ENCODE data around the gene WNT9A. TPM values are rescaled to one million over a fixed set of nuclear protein-coding genes. Genes with fewer than 3 reads are reported as not detected.

The WNT9A gene
- total RNA-seq, 3 donors from 2014 or later (not counting 1 experiment from before 2014, with no cell fraction given): not detected

DNA sequence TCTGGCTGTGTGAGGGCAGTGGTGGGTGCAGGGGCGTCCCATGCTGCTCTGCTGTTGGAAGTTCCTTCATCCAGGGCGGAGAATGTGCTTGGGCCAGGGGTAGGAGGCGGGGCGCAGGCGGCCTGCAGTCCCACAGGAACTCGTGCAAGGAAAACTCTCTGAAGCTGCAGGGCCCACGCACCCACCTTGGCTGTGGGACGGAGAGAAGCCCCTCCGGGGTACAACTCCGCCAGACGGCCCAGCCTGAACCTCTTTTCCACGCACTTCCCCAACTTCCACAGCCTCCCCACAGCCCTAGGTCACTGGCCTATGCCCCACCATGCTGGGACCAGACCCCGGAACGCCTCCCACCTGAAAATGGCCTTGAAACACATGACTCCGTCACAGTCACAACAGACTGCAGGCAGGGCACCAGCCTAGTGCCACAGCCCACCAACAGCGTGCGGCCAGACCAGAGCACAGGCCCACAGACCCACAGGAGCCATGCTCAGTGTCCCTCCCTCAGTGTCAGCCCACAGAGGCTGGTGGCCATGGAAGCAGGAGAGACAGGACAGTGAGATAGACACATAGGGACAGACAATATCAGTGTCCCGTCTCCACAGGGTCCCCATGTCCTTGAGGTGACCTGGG lies 47.8 kb downstream of the WNT9A start:
- 93% methylated on average over 18 of the region's 18 CpGs for WGBS (ENCODE audit: insufficient coverage)
- H3K36me3 Mint-ChIP-seq: no peaks in the 10 kb centered on the region
- H3K4me3 ChIP-seq (ENCODE audit: low read length): no peak overlapping the region
- ATAC-seq: no peak
- no peak for DNase-seq
- H3K4me1 ChIP-seq (ENCODE audit: control insufficient read depth, insufficient read depth, low read length): peaks cover 9% of the 10 kb centered on the region
- no peaks in the 10 kb centered on the region for H3K36me3 ChIP-seq (ENCODE audit: control insufficient read depth, insufficient read depth, low read length)
- H3K27ac ChIP-seq (ENCODE audit: low read length): no peak overlapping the region
- H3K27me3 Mint-ChIP-seq (ENCODE audit: low read depth in 2 of 2): peaks cover 0 to 6% of the 10 kb centered on the region in 2 donors
- no peaks in the 10 kb centered on the region for H3K9me3 ChIP-seq (ENCODE audit: control insufficient read depth, insufficient read depth, low read length)
- intact Hi-C loops (cut with micrococcal nuclease): loop anchor here (1.0 kb wide), 1 partner anchor 9 kb away; no protein-coding TSS in a partner anchor
- no peaks in the 10 kb centered on the region for H3K27me3 ChIP-seq (ENCODE audit: control insufficient read depth, insufficient read depth, low read length)
- H3K27ac Mint-ChIP-seq: no peak overlapping the region
- H3K9me3 Mint-ChIP-seq: no peaks in the 10 kb centered on the region
- no peak overlapping the region for H3K4me3 Mint-ChIP-seq
- H3K4me1 Mint-ChIP-seq: peaks cover 13 to 32% of the 10 kb centered on the region in 2 donors
- TF ChIP-seq, protein P1, sequence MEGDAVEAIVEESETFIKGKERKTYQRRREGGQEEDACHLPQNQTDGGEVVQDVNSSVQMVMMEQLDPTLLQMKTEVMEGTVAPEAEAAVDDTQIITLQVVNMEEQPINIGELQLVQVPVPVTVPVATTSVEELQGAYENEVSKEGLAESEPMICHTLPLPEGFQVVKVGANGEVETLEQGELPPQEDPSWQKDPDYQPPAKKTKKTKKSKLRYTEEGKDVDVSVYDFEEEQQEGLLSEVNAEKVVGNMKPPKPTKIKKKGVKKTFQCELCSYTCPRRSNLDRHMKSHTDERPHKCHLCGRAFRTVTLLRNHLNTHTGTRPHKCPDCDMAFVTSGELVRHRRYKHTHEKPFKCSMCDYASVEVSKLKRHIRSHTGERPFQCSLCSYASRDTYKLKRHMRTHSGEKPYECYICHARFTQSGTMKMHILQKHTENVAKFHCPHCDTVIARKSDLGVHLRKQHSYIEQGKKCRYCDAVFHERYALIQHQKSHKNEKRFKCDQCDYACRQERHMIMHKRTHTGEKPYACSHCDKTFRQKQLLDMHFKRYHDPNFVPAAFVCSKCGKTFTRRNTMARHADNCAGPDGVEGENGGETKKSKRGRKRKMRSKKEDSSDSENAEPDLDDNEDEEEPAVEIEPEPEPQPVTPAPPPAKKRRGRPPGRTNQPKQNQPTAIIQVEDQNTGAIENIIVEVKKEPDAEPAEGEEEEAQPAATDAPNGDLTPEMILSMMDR (IDR thresholded peaks at IDR 0.05): no peak

DNA sequence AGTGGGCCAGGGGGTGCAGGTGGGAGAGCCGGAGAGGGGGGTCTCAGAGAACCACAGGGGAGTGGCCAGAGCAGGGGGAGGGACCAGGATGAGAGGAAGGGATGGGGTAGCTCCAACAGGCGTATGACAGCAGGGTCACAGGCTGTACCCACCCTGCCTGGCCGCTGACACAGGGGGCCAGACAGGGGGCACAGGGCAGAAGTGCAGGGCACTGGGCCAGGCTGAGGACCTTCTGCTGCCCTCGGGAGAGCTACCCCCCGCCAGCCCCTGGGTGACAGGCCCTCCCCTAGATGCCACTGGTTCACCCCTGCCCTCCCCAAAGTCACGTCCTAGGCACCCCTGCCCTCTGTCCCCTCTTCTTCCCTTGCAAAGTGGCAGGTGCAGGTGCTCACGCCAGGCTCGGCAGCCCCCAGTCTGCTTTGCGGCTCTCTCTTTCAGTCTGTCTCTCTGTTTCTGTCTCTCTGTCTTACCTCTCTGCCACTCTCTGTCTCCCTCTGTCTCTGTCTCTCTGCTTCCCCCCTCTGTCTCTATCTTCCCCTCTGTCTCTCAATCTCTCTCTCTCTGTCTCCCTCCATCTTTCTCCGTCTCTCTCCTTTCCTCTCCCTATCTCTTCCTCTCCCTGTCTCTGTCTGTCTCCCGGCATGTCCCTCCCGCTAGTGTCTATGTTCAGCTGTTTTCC lies 48.5 kb downstream of the WNT9A start:
- Mint-ChIP-seq H3K27me3 (ENCODE audit: low read depth in 2 of 2) (peaks cover 0 to 6% of the 10 kb centered on the region in 2 donors), H3K36me3 (no peaks in the 10 kb centered on the region), H3K27ac (no peak overlapping the region), H3K4me1 (peaks cover 13 to 32% of the 10 kb centered on the region in 2 donors), H3K4me3 (no peak overlapping the region), H3K9me3 (no peaks in the 10 kb centered on the region)
- Histone ChIP-seq H3K36me3 (ENCODE audit: control insufficient read depth, insufficient read depth, low read length) (no peaks in the 10 kb centered on the region), H3K27ac (ENCODE audit: low read length) (no peak overlapping the region), H3K9me3 (ENCODE audit: control insufficient read depth, insufficient read depth, low read length) (no peaks in the 10 kb centered on the region), H3K4me3 (ENCODE audit: low read length) (no peak overlapping the region), H3K27me3 (ENCODE audit: control insufficient read depth, insufficient read depth, low read length) (no peaks in the 10 kb centered on the region), H3K4me1 (ENCODE audit: control insufficient read depth, insufficient read depth, low read length) (peaks cover 9% of the 10 kb centered on the region)
- intact Hi-C loops (cut with micrococcal nuclease): loop anchor here (1.0 kb wide), 1 partner anchor 8 kb away; no protein-coding TSS in a partner anchor
- WGBS (ENCODE audit: insufficient coverage): 86% methylated on average over 12 of the region's 12 CpGs
- DNase-seq: peak in 1 of 2 donors; percentile 12
- TF ChIP-seq, protein P1 (IDR thresholded peaks at IDR 0.05): no peak
- ATAC-seq: no peak

DNA sequence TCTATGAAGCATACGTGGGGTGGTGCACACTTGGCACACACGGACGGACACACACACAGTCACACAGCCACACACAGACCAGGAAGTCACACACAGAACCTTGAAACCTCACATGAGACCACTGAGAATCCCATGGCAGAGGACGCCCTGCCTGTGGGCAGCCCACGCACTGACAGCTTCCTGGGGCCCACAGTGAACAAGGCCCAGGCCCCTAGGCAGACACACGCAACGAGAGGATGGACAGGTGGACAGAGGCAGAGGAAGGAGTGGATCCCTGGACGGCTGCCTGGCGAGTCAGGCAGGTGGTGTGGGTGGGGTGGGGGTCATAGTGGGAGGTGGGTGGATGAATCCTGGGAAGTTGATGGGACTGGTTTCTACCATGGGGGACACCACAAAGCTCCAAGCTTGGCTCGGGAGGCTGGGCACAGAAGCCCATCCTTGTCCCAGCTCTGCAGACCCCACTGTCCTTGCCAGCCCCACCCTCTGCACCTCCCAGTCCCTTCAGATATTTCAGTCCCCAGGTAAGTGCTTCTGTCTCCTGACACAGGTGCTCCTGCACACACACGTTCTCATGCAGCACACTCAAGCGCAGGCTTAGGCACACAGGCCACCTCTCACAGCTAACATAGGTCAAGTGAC lies 49.1 kb downstream of the WNT9A start:
- no peak overlapping the region for H3K4me3 Mint-ChIP-seq
- Histone ChIP-seq H3K4me1 (ENCODE audit: control insufficient read depth, insufficient read depth, low read length) (peaks cover 9% of the 10 kb centered on the region), H3K27me3 (ENCODE audit: control insufficient read depth, insufficient read depth, low read length) (no peaks in the 10 kb centered on the region), H3K36me3 (ENCODE audit: control insufficient read depth, insufficient read depth, low read length) (no peaks in the 10 kb centered on the region), H3K27ac (ENCODE audit: low read length) (no peak overlapping the region), H3K9me3 (ENCODE audit: control insufficient read depth, insufficient read depth, low read length) (no peaks in the 10 kb centered on the region), H3K4me3 (ENCODE audit: low read length) (no peak overlapping the region)
- 58% methylated on average over 12 of the region's 12 CpGs for WGBS (ENCODE audit: insufficient coverage)
- H3K27me3 Mint-ChIP-seq (ENCODE audit: low read depth in 2 of 2): peaks cover 0 to 6% of the 10 kb centered on the region in 2 donors
- DNase-seq (peak in 1 of 2 donors; percentile 8), ATAC-seq (peak in 1 of 3 donors; percentile 56)
- TF ChIP-seq, protein P1 (IDR thresholded peaks at IDR 0.05): no peak
- H3K9me3 Mint-ChIP-seq: no peaks in the 10 kb centered on the region
- peaks cover 13 to 32% of the 10 kb centered on the region in 2 donors for H3K4me1 Mint-ChIP-seq
- no peaks in the 10 kb centered on the region for H3K36me3 Mint-ChIP-seq
- intact Hi-C loops (cut with micrococcal nuclease): loop anchor here (1.0 kb wide), 1 partner anchor 7 kb away; no protein-coding TSS in a partner anchor
- H3K27ac Mint-ChIP-seq: no peak overlapping the region

Data from natural killer cell (primary cell).